Activated CD4-positive, alpha-beta T cell treated with anti-CD3 and anti-CD28 coated beads, Interleukin-2, Interleukin-4, amounts not matched to agents 100 ng/mL and 50 ng/mL, durations not matched to agents 16 hours and 8 hours (primary cell): Measurements from ENCODE around the gene LILRB3.
"Not testable (repeated sequence)": the region's sequence is repeated elsewhere in the genome, so short reads cannot be mapped to it uniquely, and the experiment has no call there.

ENCODE experiments used
- DNase-seq: peaks from one replicate; pipeline ENCODE4 v3.0.0-alpha.2; 2020; ENCODE audit warnings: low spot score

The LILRB3 gene

DNA sequence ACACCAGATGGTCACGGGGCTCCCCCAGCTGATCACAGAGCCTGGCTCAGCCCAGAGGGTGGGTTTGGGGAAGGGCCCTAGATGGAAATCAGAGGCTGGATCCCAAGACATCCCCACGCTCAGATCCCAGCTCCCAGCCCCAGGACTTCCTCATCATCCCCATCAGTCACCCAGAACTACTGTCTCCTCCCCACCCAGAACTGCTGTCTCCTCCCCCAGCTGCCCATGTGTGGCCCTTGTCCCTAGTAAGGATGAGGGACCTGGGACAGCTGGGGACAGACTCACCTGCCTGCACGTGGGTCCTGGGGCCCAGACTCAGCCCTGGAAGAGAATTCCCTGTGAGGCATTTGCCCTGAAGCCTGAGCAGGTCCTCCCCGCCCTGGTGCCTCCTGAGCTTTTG is 19.4 kb upstream of the LILRB3 start:
- not testable (repeated sequence) for DNase-seq

GRCh38 chr19:54240372-54241336 is 17.8 kb upstream of the LILRB3 start:
- not testable (repeated sequence) for DNase-seq

DNA sequence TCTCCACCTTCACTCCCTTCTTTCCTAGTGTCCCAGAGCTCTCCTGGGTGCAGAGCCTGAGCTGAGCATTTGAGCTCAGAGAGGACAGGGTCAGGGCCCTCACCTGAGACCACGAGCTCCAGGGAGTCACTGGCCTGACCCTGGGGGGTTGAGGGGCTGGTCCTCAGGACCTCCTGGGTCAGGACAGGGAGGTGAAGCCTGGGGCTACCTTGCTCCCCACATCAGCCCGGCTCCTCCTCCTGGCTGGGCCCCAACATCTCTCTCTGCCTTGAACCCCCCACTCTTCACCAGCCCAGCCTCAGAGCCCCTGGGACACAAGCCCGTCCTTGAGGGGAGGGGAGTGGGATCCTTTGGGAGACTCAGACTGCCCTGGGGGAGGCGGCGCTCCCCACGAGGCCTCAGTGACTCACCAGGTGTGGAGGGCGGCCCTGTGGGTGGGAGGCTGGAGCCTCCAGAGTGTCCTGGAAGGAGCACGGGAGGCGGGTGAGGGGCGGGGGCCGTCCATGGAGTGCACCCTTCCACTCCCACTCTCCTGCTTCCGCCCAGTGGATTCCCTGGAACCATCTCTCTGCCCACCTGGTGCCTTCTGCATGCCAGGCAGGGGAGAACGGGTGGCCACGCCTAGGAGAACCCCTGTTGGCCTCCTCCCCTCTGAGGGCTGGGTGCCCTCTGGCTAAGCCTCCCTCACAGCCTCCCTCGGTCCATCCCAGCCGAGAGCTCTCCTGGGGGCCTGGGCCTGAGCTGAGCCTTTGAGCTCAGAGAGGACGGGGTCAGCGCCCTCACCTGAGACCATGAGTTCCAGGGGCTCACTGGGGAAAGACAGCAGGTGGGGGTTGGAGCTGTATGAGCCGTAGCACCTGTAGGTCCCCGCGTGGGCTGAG is 16.9 kb upstream of the LILRB3 start:
- not testable (repeated sequence) for DNase-seq

DNA sequence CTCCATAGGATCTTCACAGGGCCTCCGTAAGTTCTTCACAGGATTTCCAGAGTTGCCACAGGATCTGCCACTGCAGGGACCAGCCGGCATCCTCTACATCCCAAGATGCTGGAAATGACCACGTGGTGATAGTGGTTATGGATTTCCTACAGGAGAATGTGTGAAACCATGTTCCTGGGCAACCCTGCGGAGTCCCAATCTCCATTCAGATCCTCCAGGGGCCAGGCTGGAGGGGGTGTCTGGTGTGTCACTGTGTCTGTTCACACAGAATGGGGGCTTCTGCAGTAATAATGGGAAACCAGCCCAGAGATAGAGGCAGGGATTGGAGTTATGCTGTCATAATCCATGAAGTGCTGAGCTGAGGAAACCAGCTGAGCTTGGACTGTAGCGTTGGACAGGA is 11.1 kb upstream of the LILRB3 start:
- no peak for DNase-seq

DNA sequence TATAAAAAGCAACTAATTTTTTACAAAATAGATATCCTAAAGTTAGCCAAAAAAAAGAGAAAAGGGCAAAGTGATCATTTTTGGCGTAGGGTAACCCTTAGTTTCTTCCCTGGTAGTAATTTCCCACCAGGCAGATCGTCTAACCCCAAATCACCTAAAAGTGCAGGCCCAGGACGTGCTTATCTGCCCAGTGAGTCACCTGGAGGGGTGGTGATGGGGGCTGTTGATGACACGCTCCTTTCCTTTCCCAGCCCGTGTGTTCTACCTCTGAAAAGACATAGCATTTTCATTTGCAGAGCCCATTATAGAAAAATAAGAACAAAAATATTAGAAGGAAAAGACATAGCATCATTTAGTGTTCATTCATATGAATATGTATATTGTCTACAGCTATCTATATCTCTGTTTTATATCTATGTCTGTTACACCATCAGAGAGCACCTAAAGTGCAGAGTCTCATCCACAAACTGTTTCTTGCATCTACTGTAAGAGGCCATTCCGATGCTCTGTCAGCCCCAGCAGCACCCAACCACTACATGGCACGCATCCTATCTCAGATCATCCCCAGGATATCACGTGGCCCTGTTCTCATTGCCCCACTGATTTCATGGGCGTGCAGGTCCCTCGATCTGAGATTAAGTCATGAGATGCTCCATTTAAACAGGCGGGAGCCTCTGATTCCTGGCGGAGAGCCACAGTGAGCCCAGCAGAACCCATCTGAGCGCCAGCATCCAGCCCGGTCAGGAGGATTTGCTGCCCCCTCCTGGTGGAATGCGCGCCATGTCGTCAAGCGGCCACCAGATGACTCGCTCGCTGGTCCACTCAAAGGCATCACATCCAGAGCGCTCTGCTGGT is 8.5 kb upstream of the LILRB3 start:
- peak; percentile 79 for DNase-seq

GRCh38 chr19:54230031-54230430 is 7.2 kb upstream of the LILRB3 start:
- no peak for DNase-seq

GRCh38 chr19:54229146-54229545 is 6.3 kb upstream of the LILRB3 start:
- DNase-seq: no peak

DNA sequence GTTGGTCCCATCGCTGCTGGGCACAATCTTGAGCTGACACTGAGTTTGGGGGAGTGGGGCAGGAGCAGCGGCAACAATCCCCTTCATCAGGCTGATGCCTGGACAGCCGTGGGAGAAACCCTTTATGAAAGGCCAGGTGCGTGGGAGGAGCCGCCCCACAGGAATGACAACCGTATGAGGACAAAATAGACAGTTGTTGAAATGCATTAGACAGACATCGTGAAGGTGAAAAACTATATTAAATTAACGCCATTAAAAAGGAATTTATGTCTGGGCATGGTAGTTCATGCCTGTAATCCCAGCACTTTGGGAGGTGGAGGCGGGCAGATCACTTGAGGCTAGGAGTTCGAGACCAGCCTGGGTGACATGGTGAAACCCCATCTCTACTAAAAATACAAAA is 1.8 kb upstream of the LILRB3 start:
- DNase-seq: not testable (repeated sequence)

GRCh38 chr19:54223937-54224281 is 1.1 kb upstream of the LILRB3 start:
- DNase-seq: not testable (repeated sequence)

- DNase-seq: not testable (repeated sequence)
These were observed 600 bp upstream of the LILRB3 start for GRCh38 chr19:54223277-54223936.

- not testable (repeated sequence) for DNase-seq
These were observed 860 bp downstream of the LILRB3 start for GRCh38 chr19:54221947-54222346.

GRCh38 chr19:54219702-54220101 is 3.1 kb downstream of the LILRB3 start:
- not testable (repeated sequence) for DNase-seq

DNA sequence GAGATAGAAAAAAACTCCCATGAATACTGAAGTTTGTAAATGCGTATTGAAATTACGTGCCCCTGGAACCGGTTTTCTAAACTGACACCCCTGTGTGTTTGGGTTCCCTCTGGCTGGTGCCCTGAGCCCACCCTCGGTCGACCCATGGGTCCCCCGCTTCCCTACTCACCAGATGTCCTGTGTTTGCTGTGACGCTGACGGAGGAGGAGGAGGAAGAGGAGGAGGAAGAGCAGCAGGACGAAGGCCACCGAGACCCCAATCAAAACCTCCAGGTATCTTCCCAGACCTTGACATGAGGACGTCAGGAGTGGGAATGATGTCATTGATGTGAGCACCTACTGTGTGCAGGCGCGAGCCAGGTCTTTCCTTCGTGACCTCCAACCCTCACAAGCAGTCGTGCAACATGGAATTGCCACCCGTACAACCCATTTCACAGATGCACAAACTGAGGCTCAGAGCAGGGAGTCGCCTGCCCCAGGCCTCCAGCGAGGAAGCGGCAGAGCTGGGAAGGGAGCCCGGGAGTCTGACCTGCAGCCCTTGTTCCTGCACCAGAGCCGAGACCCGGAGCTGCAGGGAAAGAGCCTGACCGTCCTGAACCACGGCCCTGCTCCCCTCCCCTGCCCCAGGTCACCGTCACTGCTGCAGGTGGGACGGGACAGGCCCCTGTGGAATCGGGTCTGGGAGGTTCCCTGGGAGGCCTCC is 3.7 kb downstream of the LILRB3 start:
- no peak for DNase-seq

GRCh38 chr19:54218259-54218658 is 4.5 kb downstream of the LILRB3 start:
- no peak for DNase-seq

GRCh38 chr19:54217517-54218247 is 5.1 kb downstream of the LILRB3 start:
- DNase-seq: not testable (repeated sequence)

GRCh38 chr19:54216869-54217268 is 5.9 kb downstream of the LILRB3 start:
- DNase-seq: no peak

GRCh38 chr19:54214734-54215133 is 8.1 kb downstream of the LILRB3 start:
- not testable (repeated sequence) for DNase-seq

DNA sequence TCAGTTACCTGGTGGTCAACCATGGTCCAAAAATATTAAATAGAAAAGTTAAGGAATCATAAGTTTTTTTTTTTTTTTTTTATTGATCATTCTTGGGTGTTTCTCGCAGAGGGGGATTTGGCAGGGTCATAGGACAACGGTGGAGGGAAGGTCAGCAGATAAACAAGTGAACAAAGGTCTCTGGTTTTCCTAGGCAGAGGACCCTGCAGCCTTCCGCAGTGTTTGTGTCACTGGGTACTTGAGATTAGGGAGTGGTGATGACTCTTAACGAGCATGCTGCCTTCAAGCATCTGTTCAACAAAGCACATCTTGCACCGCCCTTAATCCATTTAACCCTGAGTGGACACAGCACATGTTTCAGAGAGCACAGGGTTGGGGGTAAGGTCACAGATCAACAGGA is 8.6 kb downstream of the LILRB3 start:
- not testable (repeated sequence) for DNase-seq

- DNase-seq: no peak
These were observed 11.6 kb downstream of the LILRB3 start for GRCh38 chr19:54211235-54211634.
